Bronchial smooth muscle cell (primary cell): ENCODE results near the gene IL22. TPM values are rescaled to one million over a fixed set of nuclear protein-coding genes. Genes with fewer than 3 reads are reported as not detected.

Experiments used
- total RNA-seq: library from RNA; depleted of rRNA; stranded (reverse); fragments of >200 nt; gene quantifications from 2 replicates; pipeline ENCODE4 v1.2.1, GENCODE V29; 2014

Gene IL22, protein sequence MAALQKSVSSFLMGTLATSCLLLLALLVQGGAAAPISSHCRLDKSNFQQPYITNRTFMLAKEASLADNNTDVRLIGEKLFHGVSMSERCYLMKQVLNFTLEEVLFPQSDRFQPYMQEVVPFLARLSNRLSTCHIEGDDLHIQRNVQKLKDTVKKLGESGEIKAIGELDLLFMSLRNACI
- not detected in 2 replicates for total RNA-seq

DNA sequence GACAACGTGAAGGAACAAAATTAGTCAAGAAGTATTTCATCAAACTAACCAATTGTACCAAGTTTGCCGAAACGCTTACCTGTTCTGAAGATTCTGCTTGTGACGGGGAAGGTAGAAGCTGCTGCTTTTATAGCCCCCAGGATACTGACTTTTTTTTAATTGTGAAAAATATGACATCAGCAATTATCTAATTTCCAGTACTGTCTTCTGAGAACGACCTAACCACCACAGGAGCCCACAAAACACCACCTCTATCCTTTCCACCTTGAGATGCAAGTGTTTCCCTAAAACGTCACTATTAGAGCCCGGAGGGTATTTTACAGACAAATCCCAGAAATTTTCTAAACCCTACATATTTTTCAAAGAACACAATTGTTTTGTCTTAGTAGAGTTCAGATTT lies at the start of gene IL22:
TSS of gene IL22 (minus strand) at position 101 of the 400 bp plus-strand sequence. CDS start 156 bp downstream, outside the sequence.

DNA sequence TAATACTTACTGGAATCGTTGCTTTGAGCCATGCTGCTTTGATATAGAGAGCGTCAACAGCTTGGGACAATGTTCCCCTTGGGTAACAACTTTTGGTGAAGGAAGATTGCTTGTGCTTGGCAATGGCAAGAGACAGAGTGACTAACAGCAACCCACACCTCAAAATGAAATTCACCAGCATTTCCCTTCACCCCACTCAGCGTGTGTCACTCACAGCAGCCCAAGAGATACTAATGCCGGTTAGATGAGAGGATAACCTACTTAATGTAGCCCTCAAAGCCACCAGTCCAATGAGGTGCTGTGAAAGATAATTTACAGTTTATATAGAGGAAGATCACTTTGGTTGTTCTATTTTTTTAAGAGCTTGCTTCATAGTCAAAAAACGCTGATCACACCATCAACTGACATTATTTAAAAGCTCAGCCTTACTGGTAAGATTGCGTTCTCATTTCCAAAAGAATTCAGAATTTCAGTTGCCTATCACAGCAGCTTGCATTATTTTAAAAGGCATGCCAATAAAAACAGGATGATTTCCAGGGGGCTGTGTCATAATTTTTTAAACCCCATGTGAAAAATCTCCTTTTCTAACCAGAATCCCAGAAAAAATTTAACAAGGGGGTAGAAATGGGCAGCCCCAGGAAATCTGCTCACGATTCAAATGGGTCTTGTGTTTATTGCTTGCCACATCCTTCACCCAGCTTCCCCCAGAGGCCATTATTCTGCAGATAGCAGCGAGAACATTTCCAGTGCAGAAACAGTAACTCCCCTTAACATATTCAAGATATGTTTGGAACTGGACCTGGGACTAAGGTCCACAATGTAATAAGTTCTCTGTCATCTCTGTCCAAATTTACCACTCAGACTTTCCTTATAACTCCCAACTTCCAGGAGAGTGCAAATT lies 27.6 kb downstream of the IL22 start, which contains the start of gene IL26:
TSS of gene IL26 (minus strand) at position 235 of the 901 bp plus-strand sequence. CDS start at position 181, 54 bp downstream.

Other genes starting within 250 kb of the IL22 start
- not detected in 2 replicates for gene IFNG, start 93.9 kb downstream of the IL22 start, total RNA-seq
- not detected in 2 replicates for gene IL26, start 27.8 kb downstream of the IL22 start, total RNA-seq
- 6.1 and 10.7 TPM in 2 replicates for gene MDM1, start 78.8 kb upstream of the IL22 start, total RNA-seq